ENCODE data around the gene PAX2.

GRCh38 chr10:100736809-100737354 lies 8.5 kb upstream of the PAX2 start:
- no peak for TF ChIP-seq EZH2 (IDR thresholded peaks at IDR 0.05; ENCODE audit: insufficient read depth, poor library complexity, severe bottlenecking)
- TF ChIP-seq EZH2phosphoT487 (IDR thresholded peaks at IDR 0.05; ENCODE audit: insufficient read depth, low read depth), result no peak
